SU-DHL-6 (cell line): Measurements from ENCODE around the gene KRT24.

Source experiments
- H2AFZ ChIP-seq: fragments of 200-600 bp; sonication (generic); 2 replicates; pipeline ENCODE4 v1.6.1; 2014; ENCODE audit warnings: low read depth, mild to moderate bottlenecking, moderate library complexity, mixed read lengths, antibody characterized with exemption, low read length; ENCODE audit not compliant: severe bottlenecking
- H3F3A ChIP-seq: fragments of 200-600 bp; shearing (Covaris generic); 2 replicates; pipeline ENCODE4 v1.6.0; 2016; ENCODE audit warnings: antibody characterized with exemption, mild to moderate bottlenecking; ENCODE audit not compliant: insufficient read depth
- H3K27ac ChIP-seq: fragments of 200-600 bp; sonication (generic); 2 replicates; pipeline ENCODE4 v1.5.1; 2016; ENCODE audit warnings: low read depth, mild to moderate bottlenecking, low read length, moderate library complexity, mixed read lengths
- H3K27me3 ChIP-seq: fragments of 200-600 bp; sonication (generic), shearing (Covaris generic); 2 replicates; pipeline ENCODE4 v1.6.0; 2014; ENCODE audit warnings: mild to moderate bottlenecking, low read length
- H3K36me3 ChIP-seq: fragments of 200-600 bp; sonication (generic); 2 replicates; pipeline ENCODE4 v1.6.1; 2014; ENCODE audit warnings: mild to moderate bottlenecking, low read length, mixed read lengths
- H3K4me2 ChIP-seq: fragments of 300-600, 200-600 bp; shearing (Covaris generic), sonication (generic); 2 replicates; pipeline ENCODE4 v1.6.0; 2014; ENCODE audit warnings: low read length, low read depth, mild to moderate bottlenecking; ENCODE audit not compliant: poor library complexity, severe bottlenecking
- H3K4me3 ChIP-seq: fragments of 200-600 bp; sonication (generic); 2 replicates; pipeline ENCODE4 v1.5.1; 2014; ENCODE audit warnings: antibody characterized with exemption, low read length, mild to moderate bottlenecking, mixed read lengths; ENCODE audit not compliant: insufficient read depth, poor library complexity, severe bottlenecking
- H3K79me2 ChIP-seq: fragments of 200-600 bp; sonication (generic); 2 replicates; pipeline ENCODE4 v1.6.1; 2014; ENCODE audit warnings: mild to moderate bottlenecking, low read length, moderate library complexity; ENCODE audit not compliant: insufficient read depth
- H3K9ac ChIP-seq: fragments of 200-600 bp; sonication (generic); 2 replicates; pipeline ENCODE4 v1.7.0; 2014; ENCODE audit warnings: mild to moderate bottlenecking, low read length
- H3K9me2 ChIP-seq: fragments of 200-600 bp; sonication (generic); replicated peaks from 2 replicates; pipeline ENCODE4 v1.6.1; 2014; ENCODE audit warnings: low read length; ENCODE audit not compliant: insufficient read depth
- H3K9me3 ChIP-seq: fragments of 200-600 bp; sonication (generic); 2 replicates; pipeline ENCODE4 v1.6.1; 2014; ENCODE audit warnings: low read length, mixed read lengths; ENCODE audit not compliant: insufficient read depth
- H4K20me1 ChIP-seq: fragments of 200-600 bp; sonication (generic); 2 replicates; pipeline ENCODE4 v1.6.1; 2014; ENCODE audit warnings: low read depth, mild to moderate bottlenecking, antibody characterized with exemption, low read length, moderate library complexity, mixed read lengths
- CTCF ChIP-seq: fragments of 200-600 bp; sonication (generic); IDR thresholded peaks from one replicate; pipeline ENCODE4 v1.5.1; 2017; ENCODE audit warnings: antibody characterized with exemption, mild to moderate bottlenecking, low read length, moderate library complexity; ENCODE audit not compliant: insufficient read depth, poor library complexity, severe bottlenecking
- EZH2phosphoT487 ChIP-seq: fragments of 200-600 bp; sonication (generic), shearing (Covaris generic); conservative IDR thresholded peaks from 2 replicates; pipeline ENCODE4 v1.6.1; 2018; ENCODE audit warnings: mild to moderate bottlenecking, antibody characterized with exemption, low read length, moderate library complexity, mixed read lengths

The KRT24 gene

GRCh38 chr17:40697297-40697696 lies 6.3 kb downstream of the KRT24 start:
- Histone ChIP-seq H4K20me1 (no peaks in the 10 kb centered on the region), H3F3A (no peaks in the 10 kb centered on the region), H3K9ac (no peak overlapping the region), H3K36me3 (no peaks in the 10 kb centered on the region), H3K9me2 (no peaks in the 10 kb centered on the region), H3K4me3 (no peak overlapping the region), H3K9me3 (no peaks in the 10 kb centered on the region), H2AFZ (no peak overlapping the region), H3K4me2 (no peak overlapping the region), H3K27ac (no peak overlapping the region), H3K79me2 (no peaks in the 10 kb centered on the region), H3K27me3 (no peaks in the 10 kb centered on the region)
- TF ChIP-seq CTCF = no peak
- no peak for TF ChIP-seq EZH2phosphoT487

- no peak overlapping the region for H3K27ac ChIP-seq
- H3F3A ChIP-seq = no peaks in the 10 kb centered on the region
- no peak overlapping the region for H3K4me2 ChIP-seq
- no peaks in the 10 kb centered on the region for H3K9me3 ChIP-seq
- H3K9ac ChIP-seq = no peak overlapping the region
- H4K20me1 ChIP-seq = no peaks in the 10 kb centered on the region
- H3K9me2 ChIP-seq = no peaks in the 10 kb centered on the region
- no peaks in the 10 kb centered on the region for H3K36me3 ChIP-seq
- no peak for TF ChIP-seq EZH2phosphoT487
- TF ChIP-seq CTCF = no peak
- no peaks in the 10 kb centered on the region for H3K79me2 ChIP-seq
- no peak overlapping the region for H2AFZ ChIP-seq
- no peak overlapping the region for H3K4me3 ChIP-seq
- no peaks in the 10 kb centered on the region for H3K27me3 ChIP-seq
Observed at GRCh38 chr17:40696651-40697072, 6.9 kb downstream of the KRT24 start.

- H3K27me3 ChIP-seq = no peaks in the 10 kb centered on the region
- no peak overlapping the region for H3K9ac ChIP-seq
- no peaks in the 10 kb centered on the region for H3K9me2 ChIP-seq
Observed at GRCh38 chr17:40695874-40696472, 7.6 kb downstream of the KRT24 start.

More at GRCh38 chr17:40695874-40696472, 7.6 kb downstream of the KRT24 start:
- no peaks in the 10 kb centered on the region for H3K9me3 ChIP-seq
- H3K4me3 ChIP-seq = no peak overlapping the region
- H3K4me2 ChIP-seq = no peak overlapping the region
- TF ChIP-seq CTCF (no peak), EZH2phosphoT487 (no peak)
- H3K79me2 ChIP-seq = no peaks in the 10 kb centered on the region
- no peak overlapping the region for H3K27ac ChIP-seq
- no peak overlapping the region for H2AFZ ChIP-seq
- no peaks in the 10 kb centered on the region for H4K20me1 ChIP-seq
- no peaks in the 10 kb centered on the region for H3K36me3 ChIP-seq
- no peaks in the 10 kb centered on the region for H3F3A ChIP-seq
